ENCODE results near the gene LRRC74B.

LRRC74B gene

GRCh38 chr22:21015466-21016006, 30.2 kb upstream of the LRRC74B start:
- Histone ChIP-seq H3K4me3 (ENCODE audit: insufficient read length, low read depth) (no peak overlapping the region), H3K36me3 (ENCODE audit: insufficient read depth, insufficient read length, low read length) (no peaks in the 10 kb centered on the region), H3K9me3 (ENCODE audit: insufficient read depth, low read length) (no peaks in the 10 kb centered on the region; the same call in 1 of the 2 replicates), H3K9ac (ENCODE audit: insufficient read length, low read depth) (peak overlapping the region; percentile 21), H3K4me1 (ENCODE audit: insufficient read depth, insufficient read length) (peaks cover 6% of the 10 kb centered on the region), H3K27me3 (ENCODE audit: insufficient read depth, insufficient read length) (peaks cover 7% of the 10 kb centered on the region)
- TF ChIP-seq SUZ12 (IDR thresholded peaks at IDR 0.05; ENCODE audit: extremely low read depth, insufficient read depth, insufficient read length) (no peak), ZNF274 (IDR thresholded peaks at IDR 0.05; ENCODE audit: low read depth, low read length) (no peak)
- no peak for DNase-seq (ENCODE audit: low read depth, low spot score)

- Histone ChIP-seq H3K4me3 (ENCODE audit: insufficient read length, low read depth) (no peak overlapping the region), H3K9me3 (ENCODE audit: insufficient read depth, low read length) (no peaks in the 10 kb centered on the region; the same call in 1 of the 2 replicates), H3K9ac (ENCODE audit: insufficient read length, low read depth) (no peak overlapping the region), H3K27me3 (ENCODE audit: insufficient read depth, insufficient read length) (peaks cover 7% of the 10 kb centered on the region), H3K36me3 (ENCODE audit: insufficient read depth, insufficient read length, low read length) (no peaks in the 10 kb centered on the region), H3K4me1 (ENCODE audit: insufficient read depth, insufficient read length) (peaks cover 6% of the 10 kb centered on the region)
- no peak for DNase-seq (ENCODE audit: low read depth, low spot score)
- TF ChIP-seq SUZ12 (IDR thresholded peaks at IDR 0.05; ENCODE audit: extremely low read depth, insufficient read depth, insufficient read length): no peak
- no peak for TF ChIP-seq YY1 (IDR thresholded peaks at IDR 0.05; ENCODE audit: insufficient read depth, insufficient read length)
- no peak for TF ChIP-seq ZNF274 (IDR thresholded peaks at IDR 0.05; ENCODE audit: low read depth, low read length)
Measured at GRCh38 chr22:21016644-21017420, 28.9 kb upstream of the LRRC74B start.

- DNase-seq (ENCODE audit: low read depth, low spot score): no peak
- Histone ChIP-seq H3K9ac (ENCODE audit: insufficient read length, low read depth) (no peak overlapping the region), H3K4me3 (ENCODE audit: insufficient read length, low read depth) (no peak overlapping the region), H3K9me3 (ENCODE audit: insufficient read depth, low read length) (no peaks in the 10 kb centered on the region; the same call in 1 of the 2 replicates), H3K36me3 (ENCODE audit: insufficient read depth, insufficient read length, low read length) (no peaks in the 10 kb centered on the region), H3K27me3 (ENCODE audit: insufficient read depth, insufficient read length) (no peaks in the 10 kb centered on the region), H3K4me1 (ENCODE audit: insufficient read depth, insufficient read length) (peaks cover 8% of the 10 kb centered on the region)
- TF ChIP-seq ZNF274 (IDR thresholded peaks at IDR 0.05; ENCODE audit: low read depth, low read length) (no peak), SUZ12 (IDR thresholded peaks at IDR 0.05; ENCODE audit: extremely low read depth, insufficient read depth, insufficient read length) (no peak), YY1 (IDR thresholded peaks at IDR 0.05; ENCODE audit: insufficient read depth, insufficient read length) (no peak)
Measured at GRCh38 chr22:21018314-21018713, 27.4 kb upstream of the LRRC74B start.

GRCh38 chr22:21020802-21021429, 24.8 kb upstream of the LRRC74B start:
- TF ChIP-seq SUZ12 (IDR thresholded peaks at IDR 0.05; ENCODE audit: extremely low read depth, insufficient read depth, insufficient read length) (no peak), ZNF274 (IDR thresholded peaks at IDR 0.05; ENCODE audit: low read depth, low read length) (no peak), YY1 (IDR thresholded peaks at IDR 0.05; ENCODE audit: insufficient read depth, insufficient read length) (no peak)
- DNase-seq (ENCODE audit: low read depth, low spot score): no peak
- Histone ChIP-seq H3K4me3 (ENCODE audit: insufficient read length, low read depth) (no peak overlapping the region), H3K36me3 (ENCODE audit: insufficient read depth, insufficient read length, low read length) (no peaks in the 10 kb centered on the region), H3K4me1 (ENCODE audit: insufficient read depth, insufficient read length) (peaks cover 11% of the 10 kb centered on the region), H3K27me3 (ENCODE audit: insufficient read depth, insufficient read length) (no peaks in the 10 kb centered on the region), H3K9ac (ENCODE audit: insufficient read length, low read depth) (no peak overlapping the region), H3K9me3 (ENCODE audit: insufficient read depth, low read length) (no peaks in the 10 kb centered on the region; the same call in 1 of the 2 replicates)

- Histone ChIP-seq H3K27me3 (ENCODE audit: insufficient read depth, insufficient read length) (no peaks in the 10 kb centered on the region), H3K4me3 (ENCODE audit: insufficient read length, low read depth) (no peak overlapping the region), H3K9me3 (ENCODE audit: insufficient read depth, low read length) (no peaks in the 10 kb centered on the region; the same call in 1 of the 2 replicates), H3K9ac (ENCODE audit: insufficient read length, low read depth) (no peak overlapping the region), H3K4me1 (ENCODE audit: insufficient read depth, insufficient read length) (peaks cover 8% of the 10 kb centered on the region), H3K36me3 (ENCODE audit: insufficient read depth, insufficient read length, low read length) (no peaks in the 10 kb centered on the region)
- no peak for DNase-seq (ENCODE audit: low read depth, low spot score)
- TF ChIP-seq YY1 (IDR thresholded peaks at IDR 0.05; ENCODE audit: insufficient read depth, insufficient read length): no peak
- TF ChIP-seq ZNF274 (IDR thresholded peaks at IDR 0.05; ENCODE audit: low read depth, low read length): no peak
- TF ChIP-seq SUZ12 (IDR thresholded peaks at IDR 0.05; ENCODE audit: extremely low read depth, insufficient read depth, insufficient read length): no peak
Measured at GRCh38 chr22:21022507-21022906, 23.2 kb upstream of the LRRC74B start.

- no peak for TF ChIP-seq YY1 (IDR thresholded peaks at IDR 0.05; ENCODE audit: insufficient read depth, insufficient read length)
- TF ChIP-seq SUZ12 (IDR thresholded peaks at IDR 0.05; ENCODE audit: extremely low read depth, insufficient read depth, insufficient read length): no peak
- no peak for TF ChIP-seq ZNF274 (IDR thresholded peaks at IDR 0.05; ENCODE audit: low read depth, low read length)
- Histone ChIP-seq H3K4me1 (ENCODE audit: insufficient read depth, insufficient read length) (peaks cover 8% of the 10 kb centered on the region), H3K9ac (ENCODE audit: insufficient read length, low read depth) (no peak overlapping the region), H3K36me3 (ENCODE audit: insufficient read depth, insufficient read length, low read length) (no peaks in the 10 kb centered on the region), H3K27me3 (ENCODE audit: insufficient read depth, insufficient read length) (no peaks in the 10 kb centered on the region), H3K4me3 (ENCODE audit: insufficient read length, low read depth) (no peak overlapping the region), H3K9me3 (ENCODE audit: insufficient read depth, low read length) (no peaks in the 10 kb centered on the region; the same call in 1 of the 2 replicates)
- DNase-seq (ENCODE audit: low read depth, low spot score): no peak
Measured at GRCh38 chr22:21022955-21023614, 22.7 kb upstream of the LRRC74B start.
